Fibroblast of pulmonary artery (primary cell): ENCODE measurements around the gene CAPN5.

Experiments
- DNase-seq: peaks from one replicate; pipeline ENCODE4 v3.0.0-alpha.2; 2010; ENCODE audit warnings: low read depth
- H3K4me3 ChIP-seq: replicated peaks from 2 replicates; pipeline ENCODE4 v1.5.1; 2011; ENCODE audit warnings: low read depth, mild to moderate bottlenecking, control low read depth, low read length, moderate library complexity
- CTCF ChIP-seq: IDR thresholded peaks from 2 replicates; pipeline ENCODE4 v1.5.1; 2011; ENCODE audit warnings: mild to moderate bottlenecking, control low read depth, low read length, inconsistent platforms; ENCODE audit errors: missing control alignments

The CAPN5 gene

GRCh38 chr11:77126861-77127234 lies 60.1 kb downstream of the CAPN5 start:
- TF ChIP-seq CTCF = no peak

DNA sequence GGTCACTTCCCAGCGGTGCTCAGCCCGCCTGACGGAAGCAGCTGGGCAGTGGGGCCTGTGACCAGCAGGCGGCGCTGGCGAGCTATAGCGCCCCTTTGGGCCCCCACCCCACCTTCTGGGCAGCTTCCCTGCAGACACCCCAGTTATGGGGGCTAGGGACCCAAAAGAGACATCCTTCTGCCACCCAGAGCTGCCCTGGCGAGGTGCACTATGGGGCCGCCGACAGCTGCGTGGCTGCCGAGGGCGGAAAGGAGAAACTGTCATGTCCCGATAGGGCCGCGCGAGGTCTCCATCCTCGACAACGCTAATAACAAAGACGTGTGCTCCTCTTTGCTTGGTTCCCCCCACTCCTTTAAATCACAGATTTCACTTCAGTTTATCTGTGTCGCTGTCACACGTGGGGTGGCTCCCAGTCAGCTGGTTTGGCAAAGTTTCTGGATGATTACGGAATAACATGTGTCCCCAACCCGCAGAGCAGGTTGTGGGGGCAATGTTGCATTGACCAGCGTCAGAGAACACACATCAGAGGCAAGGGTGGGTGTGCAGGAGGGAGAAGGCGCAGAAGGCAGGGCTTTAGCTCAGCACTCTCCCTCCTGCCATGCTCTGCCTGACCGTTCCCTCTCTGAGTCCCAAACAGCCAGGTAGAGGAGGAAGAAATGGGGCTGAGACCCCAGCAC lies 60.6 kb downstream of the CAPN5 start:
- DNase-seq = peak; percentile 52
- TF ChIP-seq CTCF = peak; percentile 92
- H3K4me3 ChIP-seq = peak overlapping the region; percentile 50

More at GRCh38 chr11:77126861-77127234, 60.1 kb downstream of the CAPN5 start:
- no peak for DNase-seq
- peak overlapping the region; percentile 50 for H3K4me3 ChIP-seq

DNA sequence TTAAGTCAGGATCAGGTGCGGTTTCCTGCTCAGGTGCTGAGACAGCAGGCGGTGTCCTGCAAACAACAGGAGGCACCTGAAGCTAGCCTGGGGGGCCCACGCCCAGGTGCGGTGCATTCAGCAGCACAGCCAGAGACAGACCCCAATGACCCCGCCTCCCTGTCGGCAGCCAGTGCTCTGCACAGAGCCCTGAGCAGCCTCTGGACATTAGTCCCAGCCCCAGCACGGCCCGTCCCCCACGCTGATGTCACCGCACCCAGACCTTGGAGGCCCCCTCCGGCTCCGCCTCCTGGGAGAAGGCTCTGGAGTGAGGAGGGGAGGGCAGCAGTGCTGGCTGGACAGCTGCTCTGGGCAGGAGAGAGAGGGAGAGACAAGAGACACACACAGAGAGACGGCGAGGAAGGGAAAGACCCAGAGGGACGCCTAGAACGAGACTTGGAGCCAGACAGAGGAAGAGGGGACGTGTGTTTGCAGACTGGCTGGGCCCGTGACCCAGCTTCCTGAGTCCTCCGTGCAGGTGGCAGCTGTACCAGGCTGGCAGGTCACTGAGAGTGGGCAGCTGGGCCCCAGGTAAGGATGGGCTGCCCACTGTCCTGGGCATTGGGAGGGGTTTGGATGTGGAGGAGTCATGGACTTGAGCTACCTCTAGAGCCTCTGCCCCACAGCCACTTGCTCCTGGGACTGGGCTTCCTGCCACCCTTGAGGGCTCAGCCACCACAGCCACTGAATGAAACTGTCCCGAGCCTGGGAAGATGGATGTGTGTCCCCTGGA lies 61.3 kb downstream of the CAPN5 start, which contains the start of gene MYO7A:
MYO7A (plus strand) TSS at position 327 of the 772 bp plus-strand sequence. CDS start 2,389 bp downstream, outside the sequence.
- TF ChIP-seq CTCF = no peak
- peak within 1 kb of the TSS; percentile 50 for H3K4me3 ChIP-seq
- peak; percentile 55 for DNase-seq

- H3K4me3 ChIP-seq = no peak overlapping the region
- TF ChIP-seq CTCF = no peak
- DNase-seq = no peak
These were observed 62.5 kb downstream of the CAPN5 start for GRCh38 chr11:77129069-77129841.

GRCh38 chr11:77129842-77130756 lies 63.3 kb downstream of the CAPN5 start:
- no peak overlapping the region for H3K4me3 ChIP-seq
- TF ChIP-seq CTCF = no peak
- DNase-seq = no peak
